IMR-90 (cell line): ENCODE measurements around the gene HIVEP3. TPM values are rescaled to one million over a fixed set of nuclear protein-coding genes. Genes with fewer than 3 reads are reported as not detected.

ENCODE experiments used
- ATAC-seq: fragments of 200-7000 bp; cut with Tn5 transposase; 2 replicates; pipeline ENCODE4 v1.9.1; 2020; ENCODE audit warnings: low read depth, mild to moderate bottlenecking, moderate library complexity
- BruUV-seq: library from RNA; stranded (reverse); fragments of 400-500 nt; replicated peaks from 2 replicates; lab custom pipeline; 2021; lab: Mats Ljungman, UMichigan
- CTCF ChIA-PET: fragments of 300-600 bp; formaldehyde crosslinking; extraction: SDS; loops from one replicate; lab custom pipeline; 2021; ENCODE audit warnings: antibody characterized with exemption; lab: Yijun Ruan, JAX
- POLR2A ChIA-PET: fragments of 300-600 bp; sonication (Branson Sonifier 250); formaldehyde crosslinking; loops from one replicate; lab custom pipeline; 2022; ENCODE audit warnings: antibody characterized with exemption; ENCODE audit not compliant: unreplicated experiment; lab: Charles Lee
- DNase-seq: peaks from one replicate; pipeline ENCODE4 v3.0.0; 2013
- H2AFZ ChIP-seq: replicated peaks from 2 replicates; pipeline ENCODE3; 2013; ENCODE audit warnings: low read length, mild to moderate bottlenecking; ENCODE audit not compliant: poor library complexity
- H2AK5ac ChIP-seq: 2 replicates; pipeline ENCODE4 v1.6.1; 2013; ENCODE audit warnings: low read depth, low read length, inconsistent platforms
- H2AK9ac ChIP-seq: replicated peaks from 2 replicates; pipeline ENCODE3; 2013; ENCODE audit warnings: mild to moderate bottlenecking, low read depth, low read length, moderate library complexity; ENCODE audit not compliant: poor library complexity
- H2BK120ac ChIP-seq: 2 replicates; pipeline ENCODE4 v1.6.1; 2013; ENCODE audit warnings: low read depth, low read length, inconsistent platforms
- H2BK15ac ChIP-seq: 3 replicates; pipeline ENCODE4 v1.6.1; 2013; ENCODE audit warnings: low read depth, low read length, inconsistent platforms
- H2BK20ac ChIP-seq: 2 replicates; pipeline ENCODE4 v1.6.1; 2013; ENCODE audit warnings: low read depth, mild to moderate bottlenecking, inconsistent platforms, low read length, moderate library complexity
- H2BK5ac ChIP-seq: 2 replicates; pipeline ENCODE4 v1.6.1; 2013; ENCODE audit warnings: mild to moderate bottlenecking, low read depth, low read length, inconsistent platforms; ENCODE audit not compliant: poor library complexity, severe bottlenecking
- H3K14ac ChIP-seq: replicated peaks from 2 replicates; pipeline ENCODE4 v1.6.1; 2013; ENCODE audit warnings: low read depth, low read length, inconsistent platforms
- H3K18ac ChIP-seq: 2 replicates; pipeline ENCODE4 v1.6.1; 2013; ENCODE audit warnings: low read depth, low read length, control low read depth
- H3K23ac ChIP-seq: 2 replicates; pipeline ENCODE4 v1.6.1; 2013; ENCODE audit warnings: low read depth, low read length, inconsistent platforms
- H3K27ac ChIP-seq: 2 replicates; pipeline ENCODE4 v1.5.1; 2013; ENCODE audit warnings: mild to moderate bottlenecking, control low read depth, low read length; ENCODE audit not compliant: insufficient read depth
- H3K27me3 ChIP-seq: 2 replicates; pipeline ENCODE4 v1.6.1; 2013; ENCODE audit warnings: low read length; ENCODE audit not compliant: control insufficient read depth, insufficient read depth
- H3K36me3 ChIP-seq: 2 replicates; pipeline ENCODE4 v1.6.1; 2013; ENCODE audit warnings: low read length, mixed read lengths; ENCODE audit not compliant: control insufficient read depth, insufficient read depth
- H3K4ac ChIP-seq: 2 replicates; pipeline ENCODE4 v1.6.1; 2013; ENCODE audit warnings: low read depth, low read length, inconsistent platforms
- H3K4me1 ChIP-seq: 2 replicates; pipeline ENCODE4 v1.6.1; 2013; ENCODE audit warnings: low read length, mixed read lengths; ENCODE audit not compliant: control insufficient read depth, insufficient read depth
- H3K4me2 ChIP-seq: 2 replicates; pipeline ENCODE4 v1.6.1; 2013; ENCODE audit warnings: low read depth, mild to moderate bottlenecking, control low read depth, low read length, moderate library complexity
- H3K4me3 ChIP-seq: 2 replicates; pipeline ENCODE4 v1.5.1; 2013; ENCODE audit warnings: low read depth, mild to moderate bottlenecking, control low read depth, low read length, moderate library complexity; ENCODE audit not compliant: insufficient read depth
- H3K56ac ChIP-seq: 2 replicates; pipeline ENCODE4 v1.6.1; 2013; ENCODE audit warnings: low read length, inconsistent platforms; ENCODE audit not compliant: insufficient read depth; ENCODE audit errors: extremely low read depth
- H3K79me1 ChIP-seq, 2 experiments: 2 replicates each; pipeline ENCODE4 v1.6.1; 2013; ENCODE audit warnings: low read length in 2 of 2, inconsistent platforms in 1 of 2, low read depth in 1 of 2
- H3K9ac ChIP-seq: 2 replicates; pipeline ENCODE4 v1.6.1; 2013; ENCODE audit warnings: low read depth, low read length, control low read depth
- H3K9me1 ChIP-seq: 2 replicates; pipeline ENCODE4 v1.6.1; 2013; ENCODE audit warnings: low read length, inconsistent platforms; ENCODE audit not compliant: insufficient read depth
- H3K9me3 ChIP-seq: 2 replicates; pipeline ENCODE4 v1.6.1; 2013; ENCODE audit warnings: low read length; ENCODE audit not compliant: control insufficient read depth, insufficient read depth
- H4K20me1 ChIP-seq: 2 replicates; pipeline ENCODE4 v1.6.1; 2013; ENCODE audit warnings: low read length, inconsistent platforms; ENCODE audit not compliant: insufficient read depth
- H4K5ac ChIP-seq: 2 replicates; pipeline ENCODE4 v1.6.1; 2013; ENCODE audit warnings: mild to moderate bottlenecking, low read depth, low read length, control low read depth
- H4K8ac ChIP-seq, 2 experiments: 2 replicates each; pipeline ENCODE4 v1.6.1; 2013; ENCODE audit warnings: low read depth in 2 of 2, low read length in 2 of 2, control low read depth in 1 of 2, inconsistent platforms in 1 of 2
- H4K91ac ChIP-seq: 2 replicates; pipeline ENCODE4 v1.6.1; 2013; ENCODE audit warnings: low read depth, low read length, inconsistent platforms; ENCODE audit not compliant: insufficient read depth
- BHLHE40 ChIP-seq: fragments of 150-350 bp; IDR thresholded peaks from 2 replicates; pipeline ENCODE4 v1.6.1; 2016; ENCODE audit warnings: mild to moderate bottlenecking, low read depth, low read length
- CEBPB ChIP-seq: IDR thresholded peaks from 2 replicates; pipeline ENCODE4 v1.6.1; 2012; ENCODE audit warnings: low read depth, low read length, improper control_type of control experiment
- CHD1 ChIP-seq: IDR thresholded peaks from 2 replicates; pipeline ENCODE4 v1.6.1; 2012; ENCODE audit warnings: low read depth, low read length, improper control_type of control experiment
- CTCF ChIP-seq: conservative IDR thresholded peaks from 2 replicates; pipeline ENCODE4 v1.5.1; 2012; ENCODE audit warnings: mild to moderate bottlenecking, low read depth, low read length, improper control_type of control experiment
- ELK1 ChIP-seq: fragments of 150-350 bp; IDR thresholded peaks from 2 replicates; pipeline ENCODE4 v1.6.1; 2016; ENCODE audit warnings: low read depth, mild to moderate bottlenecking, low read length, moderate library complexity, borderline replicate concordance
- FOS ChIP-seq: fragments of 150-350 bp; IDR thresholded peaks from 2 replicates; pipeline ENCODE4 v1.6.1; 2016; ENCODE audit warnings: low read depth, low read length
- MAFK ChIP-seq: IDR thresholded peaks from 2 replicates; pipeline ENCODE4 v1.6.1; 2012; ENCODE audit warnings: low read depth, low read length, improper control_type of control experiment
- MAZ ChIP-seq: IDR thresholded peaks from 2 replicates; pipeline ENCODE4 v1.6.1; 2012; ENCODE audit warnings: low read depth, mild to moderate bottlenecking, low read length, improper control_type of control experiment, moderate library complexity, borderline replicate concordance
- MXI1 ChIP-seq: IDR thresholded peaks from 2 replicates; pipeline ENCODE4 v1.6.1; 2012; ENCODE audit warnings: low read depth, mild to moderate bottlenecking, low read length, moderate library complexity, borderline replicate concordance
- NFE2L2 ChIP-seq: fragments of 150-350 bp; IDR thresholded peaks from 2 replicates; pipeline ENCODE4 v1.6.1; 2016; ENCODE audit warnings: low read depth, mild to moderate bottlenecking, low read length
- POLR2A ChIP-seq: IDR thresholded peaks from 2 replicates; pipeline ENCODE4 v1.6.1; 2012; ENCODE audit warnings: mild to moderate bottlenecking, low read depth, low read length
- RAD21 ChIP-seq: IDR thresholded peaks from 2 replicates; pipeline ENCODE4 v1.6.1; 2012; ENCODE audit warnings: low read length, improper control_type of control experiment
- RCOR1 ChIP-seq: IDR thresholded peaks from 2 replicates; pipeline ENCODE4 v1.6.1; 2012; ENCODE audit warnings: mild to moderate bottlenecking, low read length, improper control_type of control experiment; ENCODE audit not compliant: insufficient replicate concordance
- RFX5 ChIP-seq: IDR thresholded peaks from 2 replicates; pipeline ENCODE4 v1.8.0; 2012; ENCODE audit warnings: low read depth, mild to moderate bottlenecking, low read length, moderate library complexity
- SMC3 ChIP-seq: fragments of 150-350 bp; IDR thresholded peaks from 2 replicates; pipeline ENCODE4 v1.6.1; 2016; ENCODE audit warnings: low read depth, mild to moderate bottlenecking, antibody characterized with exemption, low read length, moderate library complexity
- USF2 ChIP-seq: fragments of 150-350 bp; IDR thresholded peaks from 2 replicates; pipeline ENCODE4 v1.6.1; 2017; ENCODE audit warnings: mild to moderate bottlenecking, antibody characterized with exemption, low read length, low read depth
- WGBS, 2 experiments: methylation state at CpG; one replicate each; pipeline versions ENCODE4 v1.1.5 to v1.1.7; 2013; ENCODE audit warnings: missing lambda C conversion rate in 2 of 2; ENCODE audit not compliant: insufficient read length in 1 of 2; ENCODE audit errors: extremely low coverage in 2 of 2; 5-methylcytosine and 5-hydroxymethylcytosine counted together
- dilution Hi-C: fragments of 300-500 bp; cut with HindIII; formaldehyde crosslinking; loops from one replicate; pipeline ENCODE4 v1.14.3; 2018; ENCODE audit warnings: low sequenced_read_pairs; ENCODE audit not compliant: unreplicated experiment
- in situ Hi-C: fragments of 300-500 bp; cut with MboI; formaldehyde crosslinking; loops from 3 replicates; pipeline ENCODE4 v1.14.3; 2019; ENCODE audit warnings: low sequenced_read_pairs, inconsistent platforms, mixed read lengths
- intact Hi-C: fragments of 100-400 bp; cut with micrococcal nuclease; formaldehyde crosslinking; loops from 2 replicates; pipeline ENCODE4 v1.10.0; 2022
- polyA plus RNA-seq, 3 experiments: library from polyadenylated mRNA; depleted of rRNA; stranded (reverse); fragments of >200 nt; gene quantifications; 2 replicates each; pipeline ENCODE4 v1.2.3, GENCODE V29; 2012; ENCODE audit warnings: low replicate concordance in 1 of 3
- total RNA-seq: library from RNA; depleted of rRNA; stranded (reverse); fragments of >200 nt; gene quantifications from 2 replicates; pipeline ENCODE4 v1.2.3, GENCODE V29; 2012

Gene HIVEP3
- total and polyA plus RNA-seq, 2 of the 4 experiments (the other 2 are of a cell fraction) = 1.4 to 4.0 TPM

GRCh38 chr1:41953291-41953690, 34.6 kb upstream of the HIVEP3 start:
- no CpG with 5 or more reads among the region's 1 CpG for WGBS, 2 experiments
- Histone ChIP-seq H3K79me1 (peaks cover 4 to 5% of the 10 kb centered on the region in 2 experiments; a peak in 2 of 4 replicates), H3K27me3 (no peaks in the 10 kb centered on the region), H2AK5ac (no peak overlapping the region), H3K27ac (no peak overlapping the region), H2AK9ac (no peak overlapping the region), H3K56ac (no peak overlapping the region), H3K4ac (no peak overlapping the region), H3K9ac (no peak overlapping the region), H4K20me1 (no peaks in the 10 kb centered on the region), H2BK120ac (no peak overlapping the region), H2BK20ac (no peak overlapping the region), H3K14ac (no peak overlapping the region), H4K5ac (no peak overlapping the region), H2BK5ac (no peak overlapping the region), H3K4me1 (peaks cover 8% of the 10 kb centered on the region), H3K18ac (no peak overlapping the region), H3K4me2 (no peak overlapping the region), H4K8ac (no peak overlapping the region), H3K36me3 (no peaks in the 10 kb centered on the region), H3K23ac (no peak overlapping the region), H4K91ac (no peak overlapping the region), H3K9me1 (peaks cover 9% of the 10 kb centered on the region), H3K9me3 (no peaks in the 10 kb centered on the region), H3K4me3 (no peak overlapping the region), H2BK15ac (no peak overlapping the region), H2AFZ (no peak overlapping the region)
- dilution Hi-C loops (no loop called here), intact Hi-C loops (no loop called here), in situ Hi-C loops (no loop called here)
- DNase-seq = no peak
- no TSS peak for BruUV-seq
- ChIA-PET CTCF (no interaction called here), POLR2A (no interaction called here)
- TF ChIP-seq USF2 (no peak), NFE2L2 (no peak), MXI1 (no peak), MAFK (no peak), BHLHE40 (no peak), CEBPB (no peak), FOS (no peak), MAZ (no peak), RAD21 (no peak), CHD1 (no peak), SMC3 (no peak), CTCF (no peak), RCOR1 (no peak), ELK1 (no peak), POLR2A (no peak), RFX5 (no peak)
- no peak for ATAC-seq
